ENCODE results near the gene LTK. TPM values are rescaled to one million over a fixed set of nuclear protein-coding genes. Genes with fewer than 3 reads are reported as not detected.
A peak's percentile ranks its signal among the peaks of the same experiment; 100 is the strongest.

LTK gene
- total RNA-seq, 1 experiment from 2014 or later: 9.2 TPM

GRCh38 chr15:41494190-41494921, 19.3 kb downstream of the LTK start:
- intact Hi-C loops (cut with micrococcal nuclease): no loop called here
- peak overlapping the region; percentile 38 to 63 for H3K4me3 ChIP-seq (replicated peaks in 1 of 2; ENCODE audit: low read depth in 1 of 2, low read length in 2 of 2)
- DNase-seq (ENCODE audit: low read depth, low spot score): no peak
- H3K9me3 ChIP-seq (ENCODE audit: control insufficient read depth in 1 of 2, insufficient read depth in 1 of 2, low read depth in 1 of 2, low read length in 2 of 2): no peaks in the 10 kb centered on the region
- TF ChIP-seq SIN3A (IDR thresholded peaks at IDR 0.05; ENCODE audit: low read depth) (no peak), MAX (IDR thresholded peaks at IDR 0.05) (peak; percentile 80), SP1 (IDR thresholded peaks at IDR 0.05; ENCODE audit: low read depth) (no peak), POLR2AphosphoS5 (IDR thresholded peaks at IDR 0.05; ENCODE audit: low read depth, low read length) (no peak), EGR1 (IDR thresholded peaks at IDR 0.05; ENCODE audit: low read depth) (no peak), RAD21 (IDR thresholded peaks at IDR 0.05; ENCODE audit: low read depth) (no peak), ZBTB33 (IDR thresholded peaks at IDR 0.05; ENCODE audit: extremely low read depth, insufficient replicate concordance, low read length) (no peak)
- H3K27ac ChIP-seq (ENCODE audit: low read depth, low read length): no peak overlapping the region; the same call in 1 of the 2 replicates
- ATAC-seq: peak; percentile 29
- no TSS peak for BruUV-seq (replicated peaks)
- CTCF ChIA-PET: no interaction called here
- H3K27me3 ChIP-seq (ENCODE audit: insufficient read depth, low read length): no peaks in the 10 kb centered on the region
- no peaks in the 10 kb centered on the region for H3K36me3 ChIP-seq (ENCODE audit: control insufficient read depth in 1 of 2, insufficient read depth in 2 of 2, low read length in 2 of 2)
- H2AFZ ChIP-seq (ENCODE audit: low read depth, low read length, poor library complexity, severe bottlenecking): no peak overlapping the region
- no peaks in the 10 kb centered on the region for H4K20me1 ChIP-seq (ENCODE audit: insufficient read depth)
- RAD21 ChIA-PET (ENCODE audit: low non-redundant PET in 1 of 2, low total read pairs in 2 of 2, uncharacterized antibody in 2 of 2, unreplicated experiment in 2 of 2): interaction anchor here in 1 of 2 experiments (0.6 kb wide), 1 partner anchor 564 kb away, joined by 3 read pairs; no protein-coding TSS in a partner anchor
- H3K9me2 ChIP-seq (ENCODE audit: insufficient read depth): no peaks in the 10 kb centered on the region
- peak overlapping the region; percentile 38; the same call in 1 of the 2 replicates for H3K9ac ChIP-seq (ENCODE audit: low read length)
- H3K4me2 ChIP-seq (ENCODE audit: low read length): peak overlapping the region; percentile 91
- no peaks in the 10 kb centered on the region for H3K79me2 ChIP-seq (ENCODE audit: insufficient read depth, low read length)
- peaks cover 37 to 52% of the 10 kb centered on the region in 2 experiments for H3K4me1 ChIP-seq (ENCODE audit: control insufficient read depth in 1 of 2, insufficient read depth in 2 of 2, low read length in 2 of 2)
- POLR2A ChIA-PET: no interaction called here

All from HCT116 (cell line).